Cardiac septum (tissue), 1 donor: ENCODE measurements around the gene TMEM240. TPM values are rescaled to one million over a fixed set of nuclear protein-coding genes. Genes with fewer than 3 reads are reported as not detected.
"Not testable (repeated sequence)": the region's sequence is repeated elsewhere in the genome, so short reads cannot be mapped to it uniquely, and the experiment has no call there.

Experiments
- DNase-seq: peaks from one replicate; pipeline ENCODE4 v3.0.0-alpha.2; 2020; ENCODE audit warnings: low spot score
- intact Hi-C: fragments of 100-400 bp; cut with DNase I; formaldehyde crosslinking; loops from one replicate; pipeline ENCODE4 v1.14.0; 2022
- total RNA-seq: library from RNA; stranded (reverse); fragmentation: NEBNext Ultra II Directional; extraction: Animal tissue kit (Norgen Biotek cat#: 25700); gene quantifications from one replicate; pipeline ENCODE4 v1.2.1, GENCODE V29; 2021
- donor health status: DM: no; HTN: no; CAD: no.

TMEM240 gene
- total RNA-seq, 1 donor from 2014 or later: 5.0 TPM

DNA sequence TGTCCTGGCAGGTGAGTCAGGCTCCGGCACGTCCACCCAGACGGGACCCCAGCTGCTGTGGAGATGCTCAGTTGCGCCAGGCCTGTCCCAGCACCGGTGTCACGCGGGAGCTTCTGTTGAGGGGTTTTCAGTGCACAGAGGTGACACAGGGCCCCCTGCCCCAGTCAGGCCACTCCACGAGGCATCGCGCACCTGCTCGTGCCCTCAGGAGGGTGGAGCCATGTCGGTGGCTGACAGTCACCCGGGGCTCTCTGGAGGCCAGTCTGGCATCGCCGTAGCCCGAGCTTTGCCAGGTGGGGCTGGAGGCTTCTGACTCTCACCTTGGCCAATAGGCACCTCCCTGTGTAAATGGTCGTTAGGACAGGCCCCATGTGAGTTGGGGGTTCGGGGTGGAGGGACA is 11.1 kb downstream of the TMEM240 start:
- DNase-seq: no peak
- intact Hi-C loops: no loop called here

DNA sequence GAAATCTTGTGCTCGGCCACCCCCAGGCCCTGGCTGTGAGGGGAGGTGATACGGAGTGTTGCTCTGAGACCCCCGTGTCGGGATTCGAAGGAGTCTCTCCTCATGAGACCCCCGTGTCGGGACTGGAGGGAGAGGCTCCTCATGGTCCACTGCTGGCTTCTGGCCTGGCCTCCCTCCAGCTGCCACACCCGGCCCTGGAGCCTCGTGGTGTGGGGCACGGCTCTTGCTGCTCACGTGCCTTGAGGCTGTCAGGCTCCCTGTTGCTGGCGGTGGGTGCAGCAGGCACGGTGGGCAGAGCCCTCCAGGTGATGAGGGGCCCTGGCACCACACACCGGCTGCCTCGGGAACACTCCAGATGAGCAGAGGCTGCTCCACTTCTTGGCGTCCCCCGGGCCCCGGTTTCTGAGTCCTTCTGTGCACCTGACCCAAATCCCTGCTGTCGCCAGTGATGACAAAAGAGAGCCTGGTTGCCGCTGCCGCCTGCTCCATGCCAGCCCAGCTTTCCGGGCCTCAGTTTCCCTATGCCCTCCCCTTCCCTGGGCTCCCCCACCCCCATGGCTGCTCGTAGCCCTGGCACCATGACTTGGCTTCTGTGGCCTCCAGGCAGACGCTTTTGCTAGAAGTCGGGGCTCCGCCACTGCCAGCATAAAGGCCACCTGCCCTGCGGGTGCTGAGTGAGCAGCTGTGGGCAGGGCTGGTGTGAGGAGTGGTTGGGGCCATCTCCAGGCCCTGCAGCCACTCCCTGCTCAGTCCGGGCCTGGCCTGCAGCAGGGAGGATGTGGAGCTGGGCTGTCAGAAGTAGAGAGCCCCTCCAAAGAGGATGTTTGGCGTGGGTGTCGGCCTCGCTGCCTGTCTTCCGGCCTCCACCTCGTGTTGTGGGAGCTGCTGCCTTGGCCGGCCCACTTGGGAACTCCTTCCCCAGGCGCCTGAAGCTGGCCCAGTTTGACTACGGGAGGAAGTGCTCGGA is 11.8 kb downstream of the TMEM240 start:
- no peak for DNase-seq
- intact Hi-C loops: no loop called here

DNA sequence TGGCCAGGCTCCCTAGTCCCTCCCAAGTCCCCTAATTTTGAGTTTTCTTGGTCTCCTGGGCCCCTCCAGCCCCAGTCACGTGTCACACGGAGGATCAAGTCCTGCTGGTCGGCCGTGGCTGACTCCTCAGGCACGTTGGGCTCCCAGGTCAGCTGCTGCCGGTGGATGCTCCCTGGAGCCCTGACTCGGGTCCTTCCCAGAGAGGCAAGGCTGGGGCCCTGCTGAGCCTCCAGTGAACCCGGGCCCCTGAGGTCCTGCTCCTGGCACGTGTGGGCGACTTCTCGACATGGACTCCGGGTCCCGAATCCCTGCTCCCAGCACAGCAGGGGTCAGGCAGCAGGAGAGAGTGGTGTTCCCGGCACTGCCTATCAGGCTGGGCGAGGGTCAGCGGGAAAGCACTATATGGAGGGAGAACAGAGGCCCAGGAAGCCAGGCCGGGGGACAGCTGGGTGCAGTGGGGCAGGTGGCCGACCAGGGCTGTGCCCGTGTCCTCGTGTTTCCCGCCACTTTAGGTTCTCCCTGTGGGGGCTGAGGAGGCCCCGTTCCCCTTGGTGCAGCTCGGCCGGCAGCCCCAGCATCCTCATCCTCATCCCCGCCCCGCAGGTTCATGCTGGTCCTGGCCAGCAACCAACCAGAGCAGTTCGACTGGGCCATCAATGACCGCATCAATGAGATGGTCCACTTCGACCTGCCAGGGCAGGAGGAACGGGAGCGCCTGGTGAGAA is 13.2 kb downstream of the TMEM240 start:
- intact Hi-C loops: no loop called here
- DNase-seq: no peak

DNA sequence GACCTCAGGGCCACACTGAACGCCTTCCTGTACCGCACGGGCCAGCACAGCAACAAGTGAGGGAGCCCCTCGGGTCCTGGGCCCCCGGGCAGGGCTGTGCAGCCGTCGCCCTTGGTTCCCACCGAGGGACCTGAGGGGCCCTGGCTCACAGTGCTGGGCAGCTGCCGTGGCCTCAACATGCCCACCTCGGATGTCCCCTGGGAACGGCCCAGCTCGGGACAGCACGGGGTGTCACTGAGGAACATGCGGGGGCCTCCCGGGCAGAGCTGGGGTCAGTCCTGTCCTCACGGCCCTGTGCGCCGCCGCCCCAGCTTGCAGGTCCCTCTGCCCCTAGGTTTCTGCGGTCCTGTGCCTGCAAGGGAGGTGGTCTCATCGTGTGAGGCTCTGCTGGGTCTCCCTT is 13.9 kb downstream of the TMEM240 start:
- intact Hi-C loops, DNase-seq: not testable (repeated sequence)

DNA sequence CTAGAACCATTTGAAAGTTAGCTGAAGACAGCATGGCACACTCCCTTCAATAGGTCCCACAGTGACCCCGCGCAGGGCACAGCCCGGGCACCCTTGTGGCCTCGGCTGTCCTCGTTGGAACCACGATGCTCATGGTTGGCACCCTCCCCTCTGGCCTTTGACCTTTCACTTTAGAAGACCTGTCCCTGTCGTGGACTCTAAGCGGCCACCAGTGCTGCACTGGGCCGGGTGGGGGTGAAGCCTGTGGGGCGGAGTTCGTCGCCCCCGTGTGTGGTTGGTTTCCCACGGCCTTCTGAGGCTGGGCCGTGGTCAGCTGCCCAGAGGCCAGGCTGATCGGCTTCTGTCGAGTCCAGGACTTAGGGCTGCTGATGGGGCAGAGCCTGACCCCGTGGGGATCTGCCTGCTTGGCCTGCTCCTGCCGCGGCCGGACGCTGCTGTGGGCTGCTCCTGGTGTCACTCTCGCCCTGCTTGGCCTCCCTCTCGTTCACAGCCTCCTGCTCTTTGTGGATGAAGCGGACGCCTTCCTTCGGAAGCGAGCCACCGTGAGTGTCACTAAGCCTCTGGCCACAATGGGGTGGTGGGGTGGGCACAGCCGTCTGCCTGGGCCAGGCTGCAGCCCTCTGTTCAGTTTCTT is 15.6 kb downstream of the TMEM240 start:
- intact Hi-C loops, DNase-seq: not testable (repeated sequence)

DNA sequence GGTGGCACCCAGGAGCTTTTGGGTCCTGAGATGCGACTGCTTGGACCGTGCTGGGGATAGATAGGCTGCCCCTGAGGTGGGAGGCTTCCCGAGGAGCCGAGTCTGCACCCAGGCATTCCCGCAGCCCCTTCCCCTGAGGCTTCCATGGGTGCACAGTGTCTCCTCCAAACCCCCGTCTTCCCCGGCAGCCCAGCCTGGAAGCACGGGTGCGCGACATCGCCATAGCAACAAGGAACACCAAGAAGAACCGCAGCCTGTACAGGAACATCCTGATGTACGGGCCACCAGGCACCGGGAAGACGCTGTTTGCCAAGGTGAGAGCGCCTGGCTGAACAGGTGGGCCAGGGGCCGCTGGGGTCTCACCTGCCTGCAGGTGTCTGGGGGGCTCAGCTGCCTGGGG is 16.8 kb downstream of the TMEM240 start:
- intact Hi-C loops, DNase-seq: not testable (repeated sequence)

DNA sequence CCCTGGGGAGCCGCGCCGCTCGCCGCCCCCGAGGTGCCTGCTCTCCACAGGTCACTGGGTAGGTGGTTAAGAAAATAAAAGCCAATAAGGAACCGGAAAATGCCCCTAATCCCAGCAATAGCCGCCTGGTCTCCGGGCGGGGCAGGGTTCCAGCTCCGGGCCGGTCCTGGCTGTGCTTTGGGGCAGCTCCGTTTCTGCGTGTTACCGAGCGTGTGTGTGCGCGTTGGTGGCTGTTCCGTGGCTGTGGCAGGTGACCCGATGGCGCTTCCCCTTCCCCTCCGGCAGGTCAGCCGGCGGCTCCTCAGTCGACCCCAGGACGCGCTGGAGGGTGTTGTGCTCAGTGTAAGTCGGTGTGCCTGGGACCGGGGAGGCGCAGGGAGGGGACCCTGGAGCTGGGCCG is 17.2 kb downstream of the TMEM240 start:
- DNase-seq, intact Hi-C loops: not testable (repeated sequence)

DNA sequence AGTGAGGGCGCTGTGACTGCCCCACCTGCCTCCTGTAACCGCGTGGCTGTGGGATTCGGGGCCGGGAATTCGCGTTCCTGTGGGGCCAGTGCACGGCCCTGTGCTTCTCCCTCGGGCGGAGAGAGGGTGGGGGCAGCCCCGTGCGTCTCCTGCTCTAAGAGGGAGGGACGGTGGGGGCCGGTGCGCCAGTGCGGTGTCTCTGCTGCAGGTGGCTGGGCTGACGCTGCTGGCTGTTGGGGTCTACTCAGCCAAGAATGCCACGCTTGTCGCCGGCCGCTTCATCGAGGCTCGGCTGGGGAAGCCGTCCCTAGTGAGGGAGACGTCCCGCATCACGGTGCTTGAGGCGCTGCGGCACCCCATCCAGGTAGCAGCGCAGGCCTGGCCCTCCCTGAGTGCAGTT is 17.9 kb downstream of the TMEM240 start:
- intact Hi-C loops, DNase-seq: not testable (repeated sequence)

DNA sequence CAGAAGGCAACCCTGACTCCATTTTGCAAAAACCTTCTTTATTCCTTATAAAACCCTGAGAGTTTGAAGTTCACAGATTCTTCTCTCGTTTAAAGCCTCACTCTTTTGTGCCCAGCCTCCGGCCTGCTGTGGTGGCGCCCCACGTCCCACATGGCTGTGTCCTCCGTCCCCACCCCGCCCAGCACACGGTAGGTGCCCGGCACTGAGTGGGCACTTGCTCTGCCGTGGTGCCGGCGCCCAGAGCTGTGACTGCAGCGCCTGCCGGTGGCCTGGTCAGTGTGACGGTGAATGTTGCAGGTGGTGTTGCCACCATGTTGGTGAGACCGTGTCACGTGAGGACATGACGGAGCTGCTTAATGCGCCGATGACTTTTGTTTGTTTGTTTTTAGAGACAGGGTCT is 19.1 kb downstream of the TMEM240 start:
- intact Hi-C loops: no loop called here
- no peak for DNase-seq

DNA sequence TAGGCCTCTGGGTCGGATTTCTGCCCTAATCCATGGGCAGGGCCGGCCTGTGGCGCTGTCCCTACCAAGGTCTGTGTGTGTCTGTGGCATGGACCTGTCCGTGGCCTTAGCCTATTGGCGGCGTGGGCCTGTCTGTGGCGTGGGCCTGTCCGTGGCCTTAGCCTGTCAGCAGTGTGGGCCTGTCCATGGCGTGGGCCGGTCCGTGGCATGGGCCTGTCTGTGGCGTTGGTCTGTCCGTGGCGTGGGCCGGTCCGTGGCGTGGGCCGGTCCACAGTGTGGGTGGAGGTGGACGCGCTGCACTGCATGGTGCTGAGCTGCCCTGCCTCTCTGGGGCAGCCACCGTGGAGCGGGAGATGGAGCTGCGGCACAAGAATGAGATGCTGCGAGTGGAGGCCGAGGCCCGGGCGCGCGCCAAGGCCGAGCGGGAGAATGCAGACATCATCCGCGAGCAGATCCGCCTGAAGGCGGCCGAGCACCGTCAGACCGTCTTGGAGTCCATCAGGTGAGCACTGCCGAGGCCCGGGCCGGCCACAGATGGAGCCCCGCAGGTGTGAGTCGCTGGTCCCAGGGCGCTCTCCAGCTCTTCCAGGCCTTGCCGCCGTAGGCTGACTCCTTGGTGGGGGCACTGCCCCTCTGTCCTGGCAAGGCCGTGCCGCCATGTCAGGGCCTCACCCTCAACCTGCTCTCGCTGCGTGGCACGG is 20.5 kb downstream of the TMEM240 start:
- DNase-seq, intact Hi-C loops: not testable (repeated sequence)

DNA sequence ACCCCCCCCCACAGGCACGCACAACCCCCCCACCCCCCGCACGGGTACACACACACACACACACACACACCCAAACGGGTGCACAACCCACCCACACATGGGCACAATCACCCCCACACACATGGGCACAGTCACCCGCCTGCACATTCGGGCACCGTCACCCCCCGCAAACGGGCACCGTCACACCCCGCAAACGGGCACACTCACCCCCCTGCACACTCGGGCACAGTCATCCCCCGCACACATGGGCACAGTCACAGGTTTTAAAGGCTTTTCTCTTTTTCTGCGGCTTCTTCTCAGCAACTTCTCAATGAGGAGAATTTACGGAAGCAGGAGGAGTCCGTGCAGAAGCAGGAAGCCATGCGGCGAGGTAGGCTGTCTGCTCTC is 21.8 kb downstream of the TMEM240 start:
- intact Hi-C loops: not testable (repeated sequence)

DNA sequence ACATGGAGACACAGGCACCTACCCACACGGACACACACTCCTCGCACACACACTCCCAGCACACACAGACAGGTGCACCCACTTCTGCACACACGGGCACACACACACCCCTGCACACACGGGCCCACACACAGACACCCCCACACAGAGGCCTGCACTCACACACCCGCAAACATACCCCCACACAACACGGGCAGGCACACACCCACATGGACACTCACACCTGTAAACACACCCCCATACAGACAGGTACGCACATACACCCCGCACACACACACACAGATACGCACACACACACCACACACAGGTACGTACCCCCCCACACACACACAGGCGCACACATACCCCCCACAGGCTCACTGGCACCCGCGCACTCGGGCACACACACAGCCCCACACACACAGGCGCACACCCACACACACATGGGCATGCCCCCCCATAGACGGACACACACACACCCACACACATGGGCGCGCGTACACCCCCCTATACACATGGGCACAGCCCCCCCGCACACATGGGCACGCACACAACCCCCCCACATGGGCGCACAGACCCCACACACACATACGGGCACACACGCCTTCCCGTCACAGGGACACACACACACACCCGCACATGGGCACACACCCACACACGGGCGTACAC is 22.3 kb downstream of the TMEM240 start:
- intact Hi-C loops: no loop called here
- DNase-seq: no peak

More for the DNA sequence above, 21.8 kb downstream of the TMEM240 start:
- DNase-seq: not testable (repeated sequence)

DNA sequence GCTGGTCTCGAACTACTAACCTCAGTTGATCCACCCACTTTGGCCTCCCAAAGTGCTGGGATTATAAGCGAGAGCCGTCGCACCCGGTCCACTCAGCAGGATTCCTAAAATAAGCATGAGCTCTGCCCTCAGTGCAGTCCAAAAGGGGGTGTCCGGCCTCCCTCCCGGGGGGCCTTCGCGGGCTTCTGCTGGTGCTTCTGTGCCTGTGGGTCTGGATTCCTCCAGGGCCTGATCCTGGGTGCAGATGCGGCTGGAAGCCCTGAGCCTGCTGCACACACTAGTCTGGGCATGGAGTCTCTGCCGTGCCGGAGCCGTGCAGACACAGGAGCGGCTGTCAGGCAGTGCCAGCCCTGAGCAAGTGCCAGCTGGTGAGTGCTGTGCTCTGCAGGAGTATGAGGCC is 23.5 kb downstream of the TMEM240 start:
- intact Hi-C loops: not testable (repeated sequence)

DNA sequence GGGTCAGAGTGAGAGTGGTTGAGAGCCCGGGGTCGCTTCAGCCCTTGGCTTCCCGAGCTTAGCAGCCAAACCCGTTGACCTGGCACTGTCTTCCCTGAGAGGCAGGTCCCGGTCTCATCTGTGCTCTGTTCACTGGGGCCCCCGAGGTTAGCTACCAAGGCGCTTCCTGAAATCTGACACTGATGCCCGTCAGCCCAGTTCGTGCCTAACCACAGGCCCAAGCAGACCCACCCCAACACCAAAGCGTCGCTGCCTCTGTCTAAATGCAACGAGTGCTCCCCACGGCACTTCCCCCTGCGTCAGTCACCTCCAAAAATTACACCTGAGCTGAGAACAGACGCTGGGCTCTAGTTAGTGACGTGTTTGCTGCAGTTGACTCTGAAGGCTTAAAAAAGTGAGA is 26.0 kb downstream of the TMEM240 start:
- DNase-seq, intact Hi-C loops: not testable (repeated sequence)

More for the DNA sequence above, 23.5 kb downstream of the TMEM240 start:
- DNase-seq: not testable (repeated sequence)

DNA sequence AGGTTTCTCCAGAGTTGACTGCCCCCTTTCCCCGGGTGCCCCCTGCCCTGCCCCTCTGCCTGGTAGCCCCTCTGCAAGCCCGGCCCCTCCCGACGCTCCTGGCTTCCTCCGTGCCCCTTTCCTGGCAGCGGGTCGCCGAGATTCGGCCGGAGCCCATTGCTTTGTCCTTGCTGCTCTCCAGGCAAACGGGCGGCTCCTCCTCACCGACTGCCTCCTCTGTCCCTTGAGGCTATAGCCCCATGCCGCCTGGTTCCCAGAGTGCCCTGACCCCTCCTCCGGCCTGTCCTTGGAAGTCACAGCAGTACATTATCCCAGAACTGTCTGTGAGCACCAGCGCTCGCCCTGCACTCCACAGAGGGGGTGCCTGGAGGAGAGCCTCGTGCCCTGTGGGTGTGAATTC is 26.7 kb downstream of the TMEM240 start:
- DNase-seq, intact Hi-C loops: not testable (repeated sequence)

DNA sequence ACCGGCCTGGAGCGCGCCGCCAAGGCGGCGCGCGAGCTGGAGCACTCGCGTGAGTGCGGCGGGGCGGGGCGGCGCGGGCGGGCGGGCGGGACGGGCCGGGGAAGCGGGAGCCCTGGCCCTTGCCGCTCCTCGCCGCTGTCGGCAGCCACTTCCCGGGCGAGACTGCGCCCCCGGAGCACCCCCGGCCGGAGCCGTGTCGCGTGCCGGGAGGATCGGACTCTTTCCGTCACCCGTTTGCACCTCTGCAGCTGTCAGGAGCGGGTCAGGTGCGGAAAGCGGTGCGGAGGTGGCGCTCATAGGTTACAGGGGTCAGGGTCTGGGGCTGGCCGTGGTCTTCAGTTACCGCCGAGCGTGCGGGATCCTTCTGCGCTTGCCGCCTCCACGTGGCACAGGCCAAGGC is 28.0 kb downstream of the TMEM240 start:
- intact Hi-C loops, DNase-seq: not testable (repeated sequence)

DNA sequence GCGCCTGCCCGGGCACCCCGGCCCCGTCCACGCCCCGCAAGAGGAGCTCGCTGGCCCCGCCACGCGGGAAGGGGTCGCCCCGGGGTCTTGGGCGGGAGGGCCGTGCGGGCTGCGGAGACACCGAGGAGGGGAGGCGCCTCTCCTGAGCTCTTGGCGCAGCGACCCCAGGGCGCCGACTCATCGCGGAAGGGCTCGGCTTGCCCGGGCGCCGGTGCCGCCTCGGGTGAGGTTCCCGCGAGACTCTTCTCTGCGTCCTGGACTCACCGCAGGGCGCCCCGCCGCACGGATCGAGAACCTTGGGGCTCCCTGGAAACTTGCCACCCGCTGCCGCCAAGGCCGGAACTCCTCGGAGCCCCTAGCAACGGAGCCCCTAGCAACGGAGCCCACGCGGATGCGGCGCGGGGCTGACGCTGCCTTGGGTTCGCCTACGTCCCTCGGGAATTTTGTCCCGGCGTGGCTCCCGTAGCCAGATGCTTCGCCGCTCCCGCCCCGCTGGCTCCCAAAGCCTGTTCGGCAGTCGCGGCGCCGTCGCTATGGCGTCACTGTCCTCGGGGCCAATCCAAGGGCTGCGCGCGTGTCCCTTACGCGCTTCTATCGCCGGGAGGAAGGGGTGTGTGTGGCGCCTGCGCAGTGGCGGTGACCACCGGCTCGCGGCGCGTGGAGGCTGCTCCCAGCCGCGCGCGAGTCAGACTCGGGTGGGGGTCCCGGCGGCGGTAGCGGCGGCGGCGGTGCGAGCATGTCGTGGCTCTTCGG is 28.7 kb downstream of the TMEM240 start, which contains the start of gene ATAD3A:
Gene ATAD3A, plus strand, starts transcription at position 630 of the 753 bp plus-strand sequence. Its CDS starts 107 bp downstream, at position 737.
- intact Hi-C loops: loop anchor here (2.0 kb wide), 2 partner anchors 41 to 63 kb away; partner anchors contain the start of genes ATAD3B and SSU72

More for the DNA sequence above, 28.7 kb downstream of the TMEM240 start, which contains the start of gene ATAD3A:
- peak; percentile 99 for DNase-seq
